Measurements from ENCODE around the gene PPM1E. TPM values are rescaled to one million over a fixed set of nuclear protein-coding genes. Genes with fewer than 3 reads are reported as not detected.
"Not testable (repeated sequence)": the region's sequence is repeated elsewhere in the genome, so short reads cannot be mapped to it uniquely, and the experiment has no call there.

Gene PPM1E
- polyA plus RNA-seq, 4 donors = under 0.01 to 0.34 (median 0.17) TPM

DNA sequence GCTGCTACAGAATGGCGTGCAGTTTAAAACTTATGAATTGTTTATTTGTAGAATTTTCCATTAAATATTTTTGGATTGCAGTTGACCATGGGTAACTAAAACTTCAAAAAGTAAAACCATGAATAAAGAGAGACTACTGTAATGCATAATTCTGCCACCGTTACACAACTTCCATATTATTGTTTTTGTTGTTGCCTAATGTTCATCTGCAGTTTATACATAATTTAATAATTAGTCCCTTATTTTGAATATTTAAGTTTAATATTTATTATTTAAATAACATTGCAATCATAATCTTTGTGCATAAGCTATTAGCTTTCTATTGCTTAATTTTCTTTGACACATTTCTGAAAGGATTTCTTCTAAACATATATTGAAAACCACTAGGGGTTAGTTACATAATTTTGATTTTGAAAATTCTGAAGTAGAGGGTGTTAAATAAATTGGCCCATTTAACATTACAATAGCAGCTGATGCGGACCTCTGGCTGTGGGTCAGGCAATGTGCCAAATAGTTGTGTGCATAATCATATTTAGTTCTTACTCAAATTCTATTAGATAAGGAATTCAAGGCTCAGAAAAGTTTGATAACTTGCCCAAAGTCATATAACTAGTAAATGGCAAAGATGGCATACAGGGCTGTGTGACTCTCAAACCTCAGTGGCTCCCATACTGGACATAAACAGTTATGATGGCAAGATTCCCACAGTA lies 31.1 kb downstream of the PPM1E start:
- Histone ChIP-seq H3K36me3 (ENCODE audit: control insufficient read depth in 3 of 3, insufficient read depth in 2 of 3, low read depth in 1 of 3, low read length in 3 of 3) (no peaks in the 10 kb centered on the region), H3K4me3 (ENCODE audit: low read depth in 1 of 3, low read length in 3 of 3) (no peak overlapping the region), H3K27ac (ENCODE audit: low read depth in 1 of 3, low read length in 2 of 3) (no peak overlapping the region), H3K27me3 (ENCODE audit: control insufficient read depth in 3 of 3, insufficient read depth in 3 of 3, low read length in 3 of 3) (peaks cover 0 to 2% (median 0%) of the 10 kb centered on the region in 3 donors), H3K9me3 (ENCODE audit: control insufficient read depth in 2 of 2, insufficient read depth in 1 of 2, low read depth in 1 of 2, low read length in 1 of 2) (no peaks in the 10 kb centered on the region), H3K4me1 (ENCODE audit: control insufficient read depth in 3 of 3, insufficient read depth in 2 of 3, low read depth in 1 of 3, low read length in 2 of 3) (no peaks in the 10 kb centered on the region)
- WGBS, 3 donors = 30 to 54% (median 52%) methylated on average over 3 of the region's 3 CpGs
- FAIRE-seq (no peak), DNase-seq (peak in 1 of 2 donors; percentile 19)

DNA sequence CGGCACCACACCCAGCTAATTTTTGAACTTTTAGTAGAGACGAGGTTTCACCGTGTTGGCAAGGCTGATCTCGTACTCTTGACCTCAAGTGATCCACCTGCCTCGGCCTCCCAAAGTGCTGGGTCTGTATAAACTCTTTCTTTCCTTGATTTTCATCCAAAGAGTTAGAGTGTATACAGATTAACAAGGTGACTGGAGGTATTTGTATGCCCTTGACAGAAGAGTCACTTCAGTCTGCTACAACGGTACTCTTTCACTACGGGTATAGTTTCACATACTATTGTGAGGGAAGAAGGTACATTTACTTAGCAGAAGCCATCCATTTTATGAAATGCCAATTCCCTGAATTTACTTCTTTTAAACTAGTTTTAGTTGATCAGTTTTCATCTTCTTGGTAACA lies 32.5 kb downstream of the PPM1E start:
- H3K27me3 ChIP-seq (ENCODE audit: control insufficient read depth in 3 of 3, insufficient read depth in 3 of 3, low read length in 3 of 3) = peaks cover 0 to 2% (median 0%) of the 10 kb centered on the region in 3 donors
- H3K36me3 ChIP-seq (ENCODE audit: control insufficient read depth in 3 of 3, insufficient read depth in 2 of 3, low read depth in 1 of 3, low read length in 3 of 3) = no peaks in the 10 kb centered on the region
- H3K27ac ChIP-seq (ENCODE audit: low read depth in 1 of 3, low read length in 2 of 3) = no peak overlapping the region
- no peaks in the 10 kb centered on the region for H3K4me1 ChIP-seq (ENCODE audit: control insufficient read depth in 3 of 3, insufficient read depth in 2 of 3, low read depth in 1 of 3, low read length in 2 of 3)
- H3K9me3 ChIP-seq (ENCODE audit: control insufficient read depth in 2 of 2, insufficient read depth in 1 of 2, low read depth in 1 of 2, low read length in 1 of 2) = no peaks in the 10 kb centered on the region
- WGBS, 3 donors = 54 to 81% (median 65%) methylated on average over 7 of the region's 7 CpGs
- DNase-seq (no peak), FAIRE-seq (no peak)
- no peak overlapping the region for H3K4me3 ChIP-seq (ENCODE audit: low read depth in 1 of 3, low read length in 3 of 3)

DNA sequence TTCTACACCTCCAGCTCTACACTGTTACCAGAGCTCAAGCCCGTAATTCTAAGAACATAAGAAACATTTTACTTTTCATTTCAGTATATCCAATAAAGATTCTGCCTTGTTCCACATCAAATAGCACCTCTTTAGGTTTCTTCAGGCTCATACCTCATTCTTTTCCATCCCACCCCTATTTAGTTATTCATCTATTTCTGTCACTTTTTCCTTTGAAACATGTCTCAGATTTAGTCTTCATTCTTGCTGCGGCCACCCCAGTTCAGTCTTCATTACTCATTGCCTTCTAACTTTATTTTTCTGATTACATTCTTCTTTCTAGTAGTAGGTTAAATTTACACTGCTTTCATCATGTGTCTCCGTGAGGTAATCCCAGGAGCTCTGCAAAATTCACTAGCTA lies 33.5 kb downstream of the PPM1E start:
- no peak for FAIRE-seq
- WGBS, 3 donors = 79 to 93% (median 81%) methylated on average over 3 of the region's 3 CpGs
- H3K36me3 ChIP-seq (ENCODE audit: control insufficient read depth in 3 of 3, insufficient read depth in 2 of 3, low read depth in 1 of 3, low read length in 3 of 3) = no peaks in the 10 kb centered on the region
- DNase-seq = no peak
- H3K9me3 ChIP-seq (ENCODE audit: control insufficient read depth in 2 of 2, insufficient read depth in 1 of 2, low read depth in 1 of 2, low read length in 1 of 2) = no peaks in the 10 kb centered on the region
- H3K4me3 ChIP-seq (ENCODE audit: low read depth in 1 of 3, low read length in 3 of 3) = no peak overlapping the region
- H3K27me3 ChIP-seq (ENCODE audit: control insufficient read depth in 3 of 3, insufficient read depth in 3 of 3, low read length in 3 of 3) = peaks cover 0 to 2% (median 0%) of the 10 kb centered on the region in 3 donors
- H3K4me1 ChIP-seq (ENCODE audit: control insufficient read depth in 3 of 3, insufficient read depth in 2 of 3, low read depth in 1 of 3, low read length in 2 of 3) = no peaks in the 10 kb centered on the region
- H3K27ac ChIP-seq (ENCODE audit: low read depth in 1 of 3, low read length in 2 of 3) = no peak overlapping the region

DNA sequence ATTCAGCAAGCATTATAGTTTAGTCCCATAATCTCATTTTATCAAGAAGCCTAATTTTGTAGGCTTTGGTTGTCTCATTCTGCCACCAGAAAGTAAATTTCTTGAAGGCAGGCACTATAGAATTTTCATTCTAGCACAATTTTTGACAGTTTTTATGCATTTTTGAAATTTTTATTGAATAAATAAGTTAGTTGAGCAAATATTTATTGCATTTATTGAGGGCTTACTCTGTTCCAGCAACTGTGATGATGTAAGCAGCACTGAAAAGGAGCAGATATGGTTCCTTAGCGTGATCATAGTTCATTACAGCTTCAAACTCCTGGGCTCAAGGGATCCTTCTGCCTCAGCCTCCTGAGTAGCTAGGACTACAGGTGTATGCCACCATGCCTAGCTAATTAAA lies 34.2 kb downstream of the PPM1E start:
- H3K9me3 ChIP-seq (ENCODE audit: control insufficient read depth in 2 of 2, insufficient read depth in 1 of 2, low read depth in 1 of 2, low read length in 1 of 2) = no peaks in the 10 kb centered on the region
- FAIRE-seq (no peak), DNase-seq (no peak)
- H3K4me1 ChIP-seq (ENCODE audit: control insufficient read depth in 3 of 3, insufficient read depth in 2 of 3, low read depth in 1 of 3, low read length in 2 of 3) = no peaks in the 10 kb centered on the region
- no peaks in the 10 kb centered on the region for H3K36me3 ChIP-seq (ENCODE audit: control insufficient read depth in 3 of 3, insufficient read depth in 2 of 3, low read depth in 1 of 3, low read length in 3 of 3)
- no peak overlapping the region for H3K4me3 ChIP-seq (ENCODE audit: low read depth in 1 of 3, low read length in 3 of 3)
- 84 to 97% (median 86%) methylated on average over 1 of the region's 1 CpG for WGBS, 3 donors
- no peak overlapping the region for H3K27ac ChIP-seq (ENCODE audit: low read depth in 1 of 3, low read length in 2 of 3)
- peaks cover 0 to 2% (median 0%) of the 10 kb centered on the region in 3 donors for H3K27me3 ChIP-seq (ENCODE audit: control insufficient read depth in 3 of 3, insufficient read depth in 3 of 3, low read length in 3 of 3)

DNA sequence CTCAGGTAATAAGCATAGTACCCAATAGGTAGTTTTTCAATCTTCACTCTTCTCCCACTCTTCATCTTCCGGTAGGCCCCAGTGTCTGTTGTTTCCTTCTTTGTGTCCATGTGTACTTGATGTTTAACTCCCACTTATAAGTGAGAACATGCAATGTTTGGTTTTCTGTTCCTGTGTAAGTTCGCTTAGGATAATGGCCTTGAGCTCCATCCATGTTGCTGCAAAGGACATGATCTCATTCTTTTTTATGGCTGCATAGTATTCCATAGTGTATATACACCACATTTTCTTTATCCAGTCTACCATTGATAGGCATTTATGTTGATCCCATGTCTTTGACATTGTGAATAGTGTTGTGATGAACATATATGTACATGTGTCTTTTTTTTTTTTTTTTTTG lies 38.9 kb downstream of the PPM1E start:
- not testable (repeated sequence) for H3K27me3 ChIP-seq (ENCODE audit: control insufficient read depth in 3 of 3, insufficient read depth in 3 of 3, low read length in 3 of 3); H3K36me3 ChIP-seq (ENCODE audit: control insufficient read depth in 3 of 3, insufficient read depth in 2 of 3, low read depth in 1 of 3, low read length in 3 of 3); H3K4me1 ChIP-seq (ENCODE audit: control insufficient read depth in 3 of 3, insufficient read depth in 2 of 3, low read depth in 1 of 3, low read length in 2 of 3); H3K4me3 ChIP-seq (ENCODE audit: low read depth in 1 of 3, low read length in 3 of 3); DNase-seq; H3K9me3 ChIP-seq (ENCODE audit: control insufficient read depth in 2 of 2, insufficient read depth in 1 of 2, low read depth in 1 of 2, low read length in 1 of 2); FAIRE-seq; H3K27ac ChIP-seq (ENCODE audit: low read depth in 1 of 3, low read length in 2 of 3)
- WGBS, 3 donors = 89 to 95% (median 90%) methylated on average over 2 of the region's 2 CpGs

DNA sequence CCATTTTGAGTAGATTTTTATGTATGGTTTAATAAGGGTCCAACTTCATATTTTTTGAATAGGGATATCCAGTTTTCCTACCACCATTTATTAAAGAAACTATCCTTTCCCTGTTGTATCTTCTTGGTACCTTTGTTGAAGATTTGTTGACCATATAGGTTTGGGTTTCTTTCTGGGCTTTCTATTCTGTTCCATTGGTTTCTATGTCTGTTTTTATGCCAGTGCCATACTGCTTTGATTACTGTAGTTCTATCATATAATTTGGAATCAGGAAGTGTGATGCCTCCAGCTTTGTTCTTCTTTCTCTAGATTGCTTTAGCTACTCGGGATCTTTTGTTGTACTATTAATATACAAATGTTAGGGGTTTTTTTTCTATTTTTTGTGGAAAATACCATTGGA lies 46.5 kb downstream of the PPM1E start:
- H3K4me1 ChIP-seq (ENCODE audit: control insufficient read depth in 3 of 3, insufficient read depth in 2 of 3, low read depth in 1 of 3, low read length in 2 of 3) = no peaks in the 10 kb centered on the region
- no peak overlapping the region for H3K27ac ChIP-seq (ENCODE audit: low read depth in 1 of 3, low read length in 2 of 3)
- H3K27me3 ChIP-seq (ENCODE audit: control insufficient read depth in 3 of 3, insufficient read depth in 3 of 3, low read length in 3 of 3) = no peaks in the 10 kb centered on the region
- DNase-seq (no peak), FAIRE-seq (no peak)
- no peaks in the 10 kb centered on the region for H3K36me3 ChIP-seq (ENCODE audit: control insufficient read depth in 3 of 3, insufficient read depth in 2 of 3, low read depth in 1 of 3, low read length in 3 of 3)
- 79 to 83% (median 81%) methylated on average over 1 of the region's 1 CpG for WGBS, 3 donors
- no peak overlapping the region for H3K4me3 ChIP-seq (ENCODE audit: low read depth in 1 of 3, low read length in 3 of 3)
- no peaks in the 10 kb centered on the region for H3K9me3 ChIP-seq (ENCODE audit: control insufficient read depth in 2 of 2, insufficient read depth in 1 of 2, low read depth in 1 of 2, low read length in 1 of 2)

DNA sequence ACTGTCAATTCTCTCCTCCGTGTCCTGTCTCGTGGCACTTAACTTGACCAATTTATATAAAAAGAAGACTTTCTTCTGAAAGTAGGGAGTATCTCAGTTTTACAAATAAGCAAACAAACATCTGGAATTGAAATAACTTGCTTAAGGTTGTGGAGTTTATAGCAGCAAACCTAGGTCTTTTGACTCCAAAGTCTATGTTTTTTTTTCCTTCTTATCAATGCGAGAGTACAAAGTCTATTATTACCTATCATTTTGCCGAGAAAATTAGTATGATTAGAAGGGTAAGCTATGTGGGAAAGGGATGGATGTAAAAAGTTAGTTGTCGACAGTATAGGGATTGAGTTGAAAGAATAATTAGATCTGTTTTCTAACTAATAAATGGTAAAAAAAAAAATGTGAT lies 50.4 kb downstream of the PPM1E start:
- H3K36me3 ChIP-seq (ENCODE audit: control insufficient read depth in 3 of 3, insufficient read depth in 2 of 3, low read depth in 1 of 3, low read length in 3 of 3) = no peaks in the 10 kb centered on the region
- no peak for FAIRE-seq
- no peaks in the 10 kb centered on the region for H3K9me3 ChIP-seq (ENCODE audit: control insufficient read depth in 2 of 2, insufficient read depth in 1 of 2, low read depth in 1 of 2, low read length in 1 of 2)
- peak; percentile 70 to 77 for DNase-seq
- peak overlapping the region in 1 of 3 donors; percentile 35 for H3K27ac ChIP-seq (ENCODE audit: low read depth in 1 of 3, low read length in 2 of 3)
- H3K4me3 ChIP-seq (ENCODE audit: low read depth in 1 of 3, low read length in 3 of 3) = no peak overlapping the region
- 12 to 65% (median 42%) methylated on average over 5 of the region's 5 CpGs for WGBS, 3 donors
- peaks cover 0 to 2% (median 0%) of the 10 kb centered on the region in 3 donors for H3K27me3 ChIP-seq (ENCODE audit: control insufficient read depth in 3 of 3, insufficient read depth in 3 of 3, low read length in 3 of 3)
- peaks cover 0 to 2% (median 0%) of the 10 kb centered on the region in 3 donors for H3K4me1 ChIP-seq (ENCODE audit: control insufficient read depth in 3 of 3, insufficient read depth in 2 of 3, low read depth in 1 of 3, low read length in 2 of 3)

DNA sequence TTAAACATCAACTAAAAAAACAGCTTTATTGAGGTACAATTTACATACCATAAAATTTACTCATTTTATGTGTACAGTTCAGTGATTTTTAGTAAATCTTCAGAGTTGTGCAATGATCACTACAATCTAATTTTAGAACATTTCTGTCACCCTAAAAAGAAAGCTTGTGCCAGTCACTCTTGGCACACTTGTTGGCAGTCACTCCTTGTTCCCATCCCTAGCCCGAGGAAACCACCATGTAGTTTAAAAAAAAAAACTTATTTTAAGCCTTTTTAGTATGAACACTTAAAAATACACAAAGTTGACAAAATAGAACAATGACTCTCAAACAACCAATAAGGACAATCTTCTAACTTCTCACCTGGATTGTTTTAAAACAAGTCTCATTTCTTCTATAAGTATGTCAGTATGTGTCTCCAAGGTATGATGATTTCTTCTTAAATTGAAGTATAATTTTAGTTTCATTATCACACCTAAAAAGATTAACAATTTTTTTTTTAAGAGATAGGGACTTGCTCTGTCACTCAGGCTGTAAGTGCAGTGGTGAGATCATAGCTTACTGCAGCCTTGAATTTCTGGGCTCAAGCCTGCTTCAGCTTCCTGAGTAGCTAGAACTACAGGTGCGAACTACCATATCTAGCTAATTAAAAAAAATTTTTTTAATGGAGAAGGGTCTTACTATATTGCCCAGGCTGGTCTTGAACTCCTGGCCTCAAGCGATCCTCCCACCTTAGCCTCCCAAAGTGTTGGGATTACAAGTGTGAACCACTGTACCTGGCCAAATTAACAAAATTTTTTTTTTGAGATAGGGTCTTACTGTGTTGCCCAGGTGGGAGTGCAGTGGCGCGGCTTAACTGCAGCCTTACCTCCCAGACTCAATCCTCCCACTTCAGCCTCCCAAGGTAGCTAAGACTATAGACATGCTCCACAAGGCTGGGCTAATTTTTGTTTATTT lies 53.2 kb downstream of the PPM1E start:
- FAIRE-seq = no peak
- 84 to 85% (median 84%) methylated on average over 5 of the region's 5 CpGs for WGBS, 3 donors
- peaks cover 0 to 2% (median 0%) of the 10 kb centered on the region in 3 donors for H3K27me3 ChIP-seq (ENCODE audit: control insufficient read depth in 3 of 3, insufficient read depth in 3 of 3, low read length in 3 of 3)

More for the DNA sequence above, 53.2 kb downstream of the PPM1E start:
- Histone ChIP-seq H3K4me3 (ENCODE audit: low read depth in 1 of 3, low read length in 3 of 3) (no peak overlapping the region), H3K9me3 (ENCODE audit: control insufficient read depth in 2 of 2, insufficient read depth in 1 of 2, low read depth in 1 of 2, low read length in 1 of 2) (no peaks in the 10 kb centered on the region), H3K36me3 (ENCODE audit: control insufficient read depth in 3 of 3, insufficient read depth in 2 of 3, low read depth in 1 of 3, low read length in 3 of 3) (no peaks in the 10 kb centered on the region), H3K4me1 (ENCODE audit: control insufficient read depth in 3 of 3, insufficient read depth in 2 of 3, low read depth in 1 of 3, low read length in 2 of 3) (peaks cover 0 to 2% (median 0%) of the 10 kb centered on the region in 3 donors), H3K27ac (ENCODE audit: low read depth in 1 of 3, low read length in 2 of 3) (no peak overlapping the region)
- no peak for DNase-seq

Data from small intestine (tissue), 7 donors.